GM10847 (cell line): ENCODE data around the gene IL19.

Experiments
- POLR2A ChIP-seq: IDR thresholded peaks from 2 replicates; pipeline ENCODE4 v1.6.1; 2011; ENCODE audit not compliant: insufficient read length; ENCODE audit errors: extremely low read depth

IL19 gene

GRCh38 chr1:206832352-206832880, 61.8 kb downstream of the IL19 start:
- no peak for TF ChIP-seq POLR2A

GRCh38 chr1:206833106-206833680, 62.6 kb downstream of the IL19 start:
- no peak for TF ChIP-seq POLR2A

DNA sequence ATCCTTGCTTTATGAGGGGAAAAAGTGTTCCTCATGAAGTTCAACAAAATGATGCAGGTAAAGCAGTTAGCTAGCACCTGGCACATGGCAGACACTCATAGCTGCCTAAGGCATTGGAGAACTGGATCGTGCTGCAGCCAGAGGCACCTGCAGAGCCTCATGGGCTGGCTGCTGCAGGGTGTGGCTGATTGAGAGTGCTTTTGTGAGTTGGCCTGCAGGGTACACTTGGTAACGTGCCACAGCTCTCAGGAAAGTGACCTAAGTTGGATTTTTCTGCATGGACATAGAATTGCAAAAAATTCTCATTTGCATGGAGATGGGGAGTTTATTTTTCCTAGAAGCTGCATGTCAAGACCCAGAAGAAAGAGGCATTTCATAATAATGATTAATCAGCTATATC, 63.2 kb downstream of the IL19 start:
- TF ChIP-seq POLR2A = no peak

GRCh38 chr1:206834217-206834616, 63.6 kb downstream of the IL19 start:
- TF ChIP-seq POLR2A = no peak

GRCh38 chr1:206834711-206835110, 64.1 kb downstream of the IL19 start:
- TF ChIP-seq POLR2A = no peak

DNA sequence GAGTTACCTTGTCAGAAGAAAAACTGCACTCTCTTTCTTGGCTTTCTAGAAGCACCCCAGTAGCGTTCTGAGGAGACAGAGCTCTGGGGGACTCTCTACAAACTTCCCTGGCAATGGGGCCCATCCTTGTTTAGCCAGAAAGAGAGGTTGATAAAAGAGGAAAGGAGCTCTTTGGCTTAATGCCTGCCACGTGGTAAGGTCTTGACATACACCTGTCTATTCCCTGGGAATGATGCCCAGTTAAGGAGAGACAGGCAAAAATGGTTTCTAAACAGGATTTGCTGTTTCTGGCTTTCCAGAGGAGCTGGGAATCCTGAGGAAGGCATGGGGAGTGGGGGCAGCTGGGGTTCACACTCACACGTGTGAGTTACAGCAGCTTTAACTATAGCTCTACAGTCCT, 64.6 kb downstream of the IL19 start:
- TF ChIP-seq POLR2A = no peak

- TF ChIP-seq POLR2A = no peak
Measured at GRCh38 chr1:206836111-206836510, 65.5 kb downstream of the IL19 start.

- no peak for TF ChIP-seq POLR2A
Measured at GRCh38 chr1:206839006-206839560, 68.5 kb downstream of the IL19 start.

- TF ChIP-seq POLR2A = no peak
Measured at GRCh38 chr1:206839857-206840256, 69.3 kb downstream of the IL19 start.

DNA sequence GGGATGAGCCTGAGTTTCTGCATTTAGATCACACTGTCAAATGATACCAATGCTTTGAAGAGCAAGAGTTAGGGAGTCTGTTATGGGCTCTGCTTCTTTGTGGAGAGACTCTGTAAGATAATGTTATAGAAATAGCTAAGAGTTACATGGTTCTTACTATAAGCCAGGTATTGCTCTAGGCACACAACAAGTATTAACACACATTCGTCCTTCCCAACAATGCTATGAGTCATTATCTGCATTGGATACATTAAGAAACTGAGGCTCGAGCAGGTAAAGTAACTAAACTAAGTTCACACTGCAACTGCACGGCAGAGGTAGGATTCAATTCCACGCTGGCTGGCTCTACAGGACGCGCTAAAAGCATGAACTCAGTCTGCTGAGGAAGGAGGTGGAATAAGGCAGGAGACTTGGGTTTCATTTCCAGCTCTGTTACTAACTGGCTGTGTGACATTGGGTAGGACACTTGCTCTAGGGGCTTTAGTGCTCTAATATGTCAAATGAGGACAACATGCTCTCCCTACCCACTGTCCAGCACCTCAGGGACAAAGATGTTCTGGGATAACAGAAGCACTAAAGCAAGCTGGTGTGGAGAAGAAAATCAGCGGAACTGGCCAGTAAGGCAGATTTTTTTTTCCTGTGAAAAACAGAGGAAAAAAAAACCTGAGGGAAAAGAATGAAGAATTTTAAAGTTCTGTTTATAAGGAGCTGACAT, 71.2 kb downstream of the IL19 start:
- no peak for TF ChIP-seq POLR2A

DNA sequence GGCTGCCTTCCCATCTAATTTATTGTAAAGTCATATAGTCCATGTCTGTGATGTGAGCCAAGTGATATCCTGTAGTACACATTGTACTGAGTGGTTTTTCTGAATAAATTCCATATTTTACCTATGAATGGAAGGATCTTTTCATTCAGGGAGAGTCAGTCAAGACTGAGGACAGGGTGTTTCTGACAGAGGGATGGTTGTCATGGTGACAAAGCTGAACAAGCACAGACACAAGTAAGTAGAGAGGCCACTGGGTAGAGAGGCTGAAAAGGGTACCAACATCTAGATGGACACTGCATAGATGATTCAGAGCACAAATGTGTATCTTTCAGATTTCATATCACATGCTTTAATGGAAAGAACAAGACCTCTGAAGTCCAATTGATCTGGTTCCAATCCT, 72.3 kb downstream of the IL19 start:
- TF ChIP-seq POLR2A = no peak

- no peak for TF ChIP-seq POLR2A
Measured at GRCh38 chr1:206843626-206844025, 73.1 kb downstream of the IL19 start.

DNA sequence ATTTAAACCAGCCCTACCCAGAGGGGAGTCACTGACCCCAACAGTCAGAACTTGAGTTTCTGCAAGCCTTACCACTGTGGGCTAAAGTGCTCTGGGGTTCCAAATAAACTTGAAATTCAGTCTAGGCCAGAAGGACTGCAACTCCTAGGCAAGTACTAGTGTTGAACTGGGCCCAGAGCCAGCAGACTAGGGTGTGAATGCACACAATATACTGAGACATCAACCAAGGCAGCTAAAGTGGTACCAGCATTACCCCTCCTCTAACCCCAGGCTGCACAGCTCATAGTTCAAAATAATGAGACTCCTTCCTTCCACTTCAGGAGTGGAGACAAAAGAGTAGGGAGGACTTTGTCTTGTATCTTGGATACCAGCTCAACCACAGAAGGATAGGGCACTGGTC, 75.9 kb downstream of the IL19 start:
- no peak for TF ChIP-seq POLR2A

DNA sequence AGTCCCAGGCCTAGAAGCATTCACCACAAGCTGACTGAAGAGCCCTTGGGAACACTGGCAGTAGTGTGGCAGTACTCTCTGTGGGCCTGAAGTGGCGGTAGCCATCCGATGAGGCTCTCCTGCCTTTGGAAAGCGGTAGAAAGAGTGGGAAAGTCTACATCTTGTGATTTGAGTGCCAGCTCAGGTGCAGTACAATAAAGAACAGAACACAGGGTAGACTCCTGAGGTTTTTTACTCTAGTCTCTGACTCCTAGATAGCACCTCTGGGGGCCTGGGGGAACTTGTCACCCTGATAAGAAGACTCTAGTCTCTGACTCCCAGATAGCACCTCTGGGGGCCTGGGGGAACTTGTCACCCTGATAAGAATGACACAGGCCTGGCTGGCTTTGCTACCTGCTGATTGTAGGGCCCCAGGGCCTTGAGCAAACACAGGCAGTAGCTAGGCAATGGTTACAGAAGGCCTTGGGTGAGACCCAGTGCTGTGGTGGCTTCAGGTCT, 76.8 kb downstream of the IL19 start:
- TF ChIP-seq POLR2A = no peak

- TF ChIP-seq POLR2A = no peak
Measured at GRCh38 chr1:206847946-206848345, 77.4 kb downstream of the IL19 start.

- no peak for TF ChIP-seq POLR2A
Measured at GRCh38 chr1:206850401-206850800, 79.8 kb downstream of the IL19 start.
